PC-9 (cell line): ENCODE measurements around the gene HSD11B1L.

Experiments
- EZH2 ChIP-seq: fragments of 200-600 bp; sonication (generic); IDR thresholded peaks from 2 replicates; pipeline ENCODE4 v1.8.0; 2017; ENCODE audit warnings: antibody characterized with exemption, low read depth
- TF ChIP-seq, protein P1 (sequence below): fragments of 200-600 bp; sonication (generic); conservative IDR thresholded peaks from 2 replicates; pipeline ENCODE4 v1.6.1; 2017; ENCODE audit warnings: mixed run types, antibody characterized with exemption, mild to moderate bottlenecking, moderate library complexity

DNA sequence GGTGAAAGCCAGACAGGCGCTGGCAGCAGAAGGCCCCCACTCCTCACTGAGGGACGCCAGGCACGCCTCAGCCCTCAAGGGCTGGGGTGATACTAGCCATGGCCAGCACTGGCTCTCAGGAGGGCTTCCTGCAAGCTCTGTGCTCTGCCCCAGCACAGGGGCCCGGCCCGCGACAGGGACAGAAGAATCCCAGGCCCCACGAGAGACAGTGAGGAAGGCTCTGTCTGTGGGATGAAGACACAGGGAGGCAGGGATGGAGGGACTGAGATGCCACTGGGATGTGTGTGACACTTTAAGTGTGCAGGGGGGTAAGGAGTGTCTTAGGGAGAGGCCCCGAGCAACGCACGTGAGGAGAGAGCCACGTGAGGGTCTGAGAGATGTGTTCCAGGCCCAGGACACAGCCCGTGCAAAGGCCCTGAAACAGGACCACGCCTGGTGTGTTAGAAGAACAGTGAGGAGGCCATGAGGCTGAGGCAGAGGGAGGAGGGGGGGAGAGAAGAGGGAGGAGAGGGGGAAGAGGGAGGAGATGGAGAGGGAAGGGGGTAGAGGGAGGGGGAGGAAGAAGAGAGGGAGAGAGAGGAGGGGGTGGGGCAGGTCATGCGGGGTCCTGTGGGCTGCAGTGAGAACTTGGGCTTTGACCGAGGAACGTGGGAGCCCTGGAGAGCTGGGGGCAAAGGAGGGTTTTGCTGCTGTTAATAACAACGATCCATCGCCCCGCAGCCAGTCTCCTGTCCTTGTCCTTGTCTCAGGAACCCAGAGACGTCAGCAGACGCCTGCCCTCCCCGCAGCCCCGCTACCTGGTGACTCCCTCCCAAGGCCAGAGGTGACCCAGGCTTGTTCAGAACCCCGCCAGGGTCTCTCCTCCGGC is 16.4 kb downstream of the HSD11B1L start:
- TF ChIP-seq, protein P1, sequence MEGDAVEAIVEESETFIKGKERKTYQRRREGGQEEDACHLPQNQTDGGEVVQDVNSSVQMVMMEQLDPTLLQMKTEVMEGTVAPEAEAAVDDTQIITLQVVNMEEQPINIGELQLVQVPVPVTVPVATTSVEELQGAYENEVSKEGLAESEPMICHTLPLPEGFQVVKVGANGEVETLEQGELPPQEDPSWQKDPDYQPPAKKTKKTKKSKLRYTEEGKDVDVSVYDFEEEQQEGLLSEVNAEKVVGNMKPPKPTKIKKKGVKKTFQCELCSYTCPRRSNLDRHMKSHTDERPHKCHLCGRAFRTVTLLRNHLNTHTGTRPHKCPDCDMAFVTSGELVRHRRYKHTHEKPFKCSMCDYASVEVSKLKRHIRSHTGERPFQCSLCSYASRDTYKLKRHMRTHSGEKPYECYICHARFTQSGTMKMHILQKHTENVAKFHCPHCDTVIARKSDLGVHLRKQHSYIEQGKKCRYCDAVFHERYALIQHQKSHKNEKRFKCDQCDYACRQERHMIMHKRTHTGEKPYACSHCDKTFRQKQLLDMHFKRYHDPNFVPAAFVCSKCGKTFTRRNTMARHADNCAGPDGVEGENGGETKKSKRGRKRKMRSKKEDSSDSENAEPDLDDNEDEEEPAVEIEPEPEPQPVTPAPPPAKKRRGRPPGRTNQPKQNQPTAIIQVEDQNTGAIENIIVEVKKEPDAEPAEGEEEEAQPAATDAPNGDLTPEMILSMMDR = no peak
- no peak for TF ChIP-seq EZH2
